Astrocyte (in vitro differentiated cells and primary cell): ENCODE data around the gene CAMKK2. TPM values are rescaled to one million over a fixed set of nuclear protein-coding genes. Genes with fewer than 3 reads are reported as not detected.

Source experiments
- DNase-seq: peaks from one replicate; pipeline ENCODE4 v3.0.0-alpha.2; 2010; ENCODE audit warnings: low read depth
- FAIRE-seq: peaks from 2 replicates; lab custom pipeline; 2011; peaks lifted over from hg19 to GRCh38; lab: Jason Lieb, UNC
- H2AFZ ChIP-seq: 2 replicates; pipeline ENCODE4 v1.6.0; 2012; ENCODE audit warnings: low read depth, low read length, inconsistent platforms
- H3K27ac ChIP-seq: 2 replicates; pipeline ENCODE4 v1.5.1; 2011; ENCODE audit warnings: low read depth, low read length, inconsistent platforms
- H3K27me3 ChIP-seq: 2 replicates; pipeline ENCODE4 v1.6.0; 2011; ENCODE audit warnings: low read length, inconsistent platforms; ENCODE audit not compliant: insufficient read depth
- H3K36me3 ChIP-seq: 2 replicates; pipeline ENCODE4 v1.5.1; 2011; ENCODE audit warnings: low read length, inconsistent platforms; ENCODE audit not compliant: insufficient read depth
- H3K4me1 ChIP-seq: 2 replicates; pipeline ENCODE4 v1.5.1; 2011; ENCODE audit warnings: low read length, inconsistent platforms; ENCODE audit not compliant: insufficient read depth
- H3K4me2 ChIP-seq: 2 replicates; pipeline ENCODE4 v1.6.0; 2012; ENCODE audit warnings: low read length, inconsistent platforms
- H3K4me3 ChIP-seq: 2 replicates; pipeline ENCODE4 v1.5.1; 2011; ENCODE audit warnings: low read depth, mild to moderate bottlenecking, low read length, inconsistent platforms; ENCODE audit not compliant: insufficient read depth
- H3K79me2 ChIP-seq: 2 replicates; pipeline ENCODE4 v1.6.0; 2012; ENCODE audit warnings: mild to moderate bottlenecking, low read length, inconsistent platforms; ENCODE audit not compliant: insufficient read depth
- H3K9ac ChIP-seq: 2 replicates; pipeline ENCODE4 v1.6.0; 2012; ENCODE audit warnings: mild to moderate bottlenecking, low read length, inconsistent platforms
- H3K9me3 ChIP-seq: 2 replicates; pipeline ENCODE4 v1.5.1; 2012; ENCODE audit warnings: low read depth, mild to moderate bottlenecking, low read length, inconsistent platforms; ENCODE audit not compliant: insufficient read depth
- H4K20me1 ChIP-seq: 2 replicates; pipeline ENCODE4 v1.6.0; 2012; ENCODE audit warnings: low read length, inconsistent platforms; ENCODE audit not compliant: insufficient read depth
- H3K27ac Mint-ChIP-seq: one replicate; pipeline ENCODE4 v1.8.0; 2021; ENCODE audit warnings: mild to moderate bottlenecking, mixed read lengths; ENCODE audit not compliant: unreplicated experiment
- H3K27me3 Mint-ChIP-seq: one replicate; pipeline ENCODE4 v1.8.0; 2021; ENCODE audit warnings: low read depth, mixed read lengths; ENCODE audit not compliant: unreplicated experiment
- H3K36me3 Mint-ChIP-seq: one replicate; pipeline ENCODE4 v1.8.0; 2021; ENCODE audit warnings: low read depth, mixed read lengths; ENCODE audit not compliant: unreplicated experiment
- H3K4me1 Mint-ChIP-seq: one replicate; pipeline ENCODE4 v1.8.0; 2021; ENCODE audit warnings: low read depth, mixed read lengths; ENCODE audit not compliant: unreplicated experiment
- H3K4me3 Mint-ChIP-seq: one replicate; pipeline ENCODE4 v1.8.0; 2021; ENCODE audit warnings: mild to moderate bottlenecking, moderate library complexity, mixed read lengths; ENCODE audit not compliant: unreplicated experiment
- H3K9me3 Mint-ChIP-seq: one replicate; pipeline ENCODE4 v1.8.0; 2021; ENCODE audit warnings: mild to moderate bottlenecking, mixed read lengths; ENCODE audit not compliant: unreplicated experiment
- EZH2 ChIP-seq: IDR thresholded peaks from 2 replicates; pipeline ENCODE4 v1.6.1; 2012; ENCODE audit warnings: mild to moderate bottlenecking, low read length, inconsistent platforms; ENCODE audit not compliant: insufficient read depth
- total RNA-seq: library from RNA; stranded (reverse); gene quantifications from 2 replicates; pipeline ENCODE4 v1.2.1, GENCODE V29; 2021
- TF ChIP-seq, protein P1 (sequence below): IDR thresholded peaks from 2 replicates; pipeline ENCODE4 v1.5.1; 2011; ENCODE audit warnings: low read depth, mild to moderate bottlenecking, inconsistent platforms, low read length, moderate library complexity; ENCODE audit not compliant: insufficient read depth

CAMKK2 gene
- total RNA-seq, 1 donor from 2014 or later = 22.0 TPM

DNA sequence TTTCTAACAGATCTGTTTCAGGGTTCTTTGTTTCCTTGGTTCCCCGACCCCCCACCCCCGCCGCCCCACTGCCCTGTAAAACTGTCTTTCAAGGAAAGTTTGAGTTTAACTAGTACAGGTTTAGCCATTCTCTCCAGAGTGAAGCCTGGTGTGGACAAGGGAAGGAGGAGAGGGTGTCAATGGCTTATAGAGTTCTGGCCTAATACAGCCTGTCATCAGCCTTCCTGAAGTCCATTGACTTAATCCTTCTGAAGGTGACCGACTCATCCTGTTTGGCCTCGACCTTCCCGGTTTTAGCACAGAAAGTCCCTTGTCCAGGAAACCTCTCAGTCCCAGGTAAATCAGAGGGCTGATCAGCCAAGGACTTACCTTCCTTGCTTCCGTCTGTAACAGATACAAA lies 97.6 kb downstream of the CAMKK2 start:
- Histone ChIP-seq H3K4me1 (no peaks in the 10 kb centered on the region), H3K27ac (no peak overlapping the region), H4K20me1 (no peaks in the 10 kb centered on the region), H3K9ac (no peak overlapping the region), H3K9me3 (no peaks in the 10 kb centered on the region), H3K4me3 (no peak overlapping the region), H2AFZ (no peak overlapping the region), H3K4me2 (no peak overlapping the region), H3K36me3 (no peaks in the 10 kb centered on the region), H3K27me3 (no peaks in the 10 kb centered on the region), H3K79me2 (no peaks in the 10 kb centered on the region)
- Mint-ChIP-seq H3K9me3 (no peaks in the 10 kb centered on the region), H3K4me3 (no peak overlapping the region), H3K36me3 (no peaks in the 10 kb centered on the region), H3K27me3 (no peaks in the 10 kb centered on the region), H3K4me1 (no peaks in the 10 kb centered on the region), H3K27ac (no peak overlapping the region)
- DNase-seq (no peak), FAIRE-seq (no peak)
- TF ChIP-seq EZH2 = no peak
- TF ChIP-seq, protein P1, sequence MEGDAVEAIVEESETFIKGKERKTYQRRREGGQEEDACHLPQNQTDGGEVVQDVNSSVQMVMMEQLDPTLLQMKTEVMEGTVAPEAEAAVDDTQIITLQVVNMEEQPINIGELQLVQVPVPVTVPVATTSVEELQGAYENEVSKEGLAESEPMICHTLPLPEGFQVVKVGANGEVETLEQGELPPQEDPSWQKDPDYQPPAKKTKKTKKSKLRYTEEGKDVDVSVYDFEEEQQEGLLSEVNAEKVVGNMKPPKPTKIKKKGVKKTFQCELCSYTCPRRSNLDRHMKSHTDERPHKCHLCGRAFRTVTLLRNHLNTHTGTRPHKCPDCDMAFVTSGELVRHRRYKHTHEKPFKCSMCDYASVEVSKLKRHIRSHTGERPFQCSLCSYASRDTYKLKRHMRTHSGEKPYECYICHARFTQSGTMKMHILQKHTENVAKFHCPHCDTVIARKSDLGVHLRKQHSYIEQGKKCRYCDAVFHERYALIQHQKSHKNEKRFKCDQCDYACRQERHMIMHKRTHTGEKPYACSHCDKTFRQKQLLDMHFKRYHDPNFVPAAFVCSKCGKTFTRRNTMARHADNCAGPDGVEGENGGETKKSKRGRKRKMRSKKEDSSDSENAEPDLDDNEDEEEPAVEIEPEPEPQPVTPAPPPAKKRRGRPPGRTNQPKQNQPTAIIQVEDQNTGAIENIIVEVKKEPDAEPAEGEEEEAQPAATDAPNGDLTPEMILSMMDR = no peak

DNA sequence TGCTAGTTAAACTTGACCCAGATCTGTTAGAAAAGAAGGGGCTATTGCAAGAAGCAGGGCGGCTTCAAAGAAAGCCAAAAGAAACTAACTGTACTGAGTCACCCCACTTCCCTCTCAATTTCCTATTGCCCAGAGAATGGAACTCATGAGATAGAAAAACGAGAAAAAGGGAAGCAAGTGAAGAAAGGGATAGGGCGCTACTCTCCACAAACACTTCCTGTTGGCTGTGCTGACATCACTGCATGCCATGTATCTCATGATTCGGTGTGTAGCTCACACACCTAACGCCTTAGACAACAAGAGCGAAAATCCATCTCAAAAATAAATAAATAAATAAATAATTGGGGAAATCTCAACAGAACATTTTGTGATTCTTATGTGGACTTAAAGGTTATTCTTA lies 99.6 kb downstream of the CAMKK2 start:
- Mint-ChIP-seq H3K4me3 (no peak overlapping the region), H3K27ac (no peak overlapping the region), H3K36me3 (no peaks in the 10 kb centered on the region), H3K27me3 (no peaks in the 10 kb centered on the region), H3K4me1 (peaks cover 13% of the 10 kb centered on the region), H3K9me3 (no peaks in the 10 kb centered on the region)
- FAIRE-seq (no peak), DNase-seq (peak; percentile 17)
- no peak overlapping the region for H3K4me3 ChIP-seq
- H3K9ac ChIP-seq = no peak overlapping the region
- no peaks in the 10 kb centered on the region for H3K27me3 ChIP-seq
- H2AFZ ChIP-seq = no peak overlapping the region
- no peaks in the 10 kb centered on the region for H4K20me1 ChIP-seq
- no peak overlapping the region for H3K27ac ChIP-seq
- no peaks in the 10 kb centered on the region for H3K9me3 ChIP-seq
- TF ChIP-seq EZH2 = no peak
- TF ChIP-seq, protein P1 = no peak
- H3K36me3 ChIP-seq = no peaks in the 10 kb centered on the region
- H3K79me2 ChIP-seq = no peaks in the 10 kb centered on the region
- H3K4me1 ChIP-seq = no peaks in the 10 kb centered on the region
- H3K4me2 ChIP-seq = no peak overlapping the region

DNA sequence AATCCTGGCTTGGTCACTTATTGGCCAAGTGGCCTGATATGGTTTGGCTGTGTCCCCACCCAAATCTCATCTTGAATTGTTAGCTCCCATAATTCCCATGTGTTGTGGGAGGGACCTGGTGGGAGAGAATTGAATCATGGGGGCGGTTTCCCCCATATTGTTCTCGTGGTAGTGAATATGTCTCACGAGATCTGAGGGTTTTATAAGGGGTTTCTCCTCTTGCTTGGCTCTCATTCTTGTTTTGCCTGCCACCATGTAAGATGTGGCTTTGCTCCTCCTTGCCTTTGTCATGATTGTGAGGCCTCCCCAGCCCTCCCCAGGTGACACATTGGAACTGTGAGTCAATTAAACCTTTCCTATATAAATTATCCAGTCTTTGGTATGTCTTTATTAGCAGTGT lies 105.4 kb downstream of the CAMKK2 start:
- H3K36me3 Mint-ChIP-seq = no peaks in the 10 kb centered on the region
- no peak overlapping the region for H2AFZ ChIP-seq
- H3K27me3 ChIP-seq = no peaks in the 10 kb centered on the region
- no peak overlapping the region for H3K4me3 Mint-ChIP-seq
- H3K27ac Mint-ChIP-seq = peak overlapping the region; percentile 76
- no peaks in the 10 kb centered on the region for H3K36me3 ChIP-seq
- no peak overlapping the region for H3K4me3 ChIP-seq
- peak overlapping the region; percentile 86 for H3K27ac ChIP-seq
- H3K9me3 Mint-ChIP-seq = peaks cover 2% of the 10 kb centered on the region
- H3K27me3 Mint-ChIP-seq = no peaks in the 10 kb centered on the region
- TF ChIP-seq EZH2 = no peak
- TF ChIP-seq, protein P1 = no peak
- no peaks in the 10 kb centered on the region for H4K20me1 ChIP-seq
- FAIRE-seq (no peak), DNase-seq (no peak)
- H3K4me2 ChIP-seq = peak overlapping the region; percentile 67
- no peaks in the 10 kb centered on the region for H3K79me2 ChIP-seq
- H3K4me1 ChIP-seq = peaks cover 16% of the 10 kb centered on the region
- peaks cover 29% of the 10 kb centered on the region for H3K4me1 Mint-ChIP-seq
- H3K9ac ChIP-seq = peak overlapping the region; percentile 56
- no peaks in the 10 kb centered on the region for H3K9me3 ChIP-seq
